Astrocyte (in vitro differentiated cells and primary cell): ENCODE data around the gene CD300LD.

Experiments used
- EZH2 ChIP-seq: IDR thresholded peaks from 2 replicates; pipeline ENCODE4 v1.6.1; 2012; ENCODE audit warnings: mild to moderate bottlenecking, low read length, inconsistent platforms; ENCODE audit not compliant: insufficient read depth
- TF ChIP-seq, protein P1 (sequence below): IDR thresholded peaks from 2 replicates; pipeline ENCODE4 v1.5.1; 2011; ENCODE audit warnings: low read depth, mild to moderate bottlenecking, inconsistent platforms, low read length, moderate library complexity; ENCODE audit not compliant: insufficient read depth

DNA sequence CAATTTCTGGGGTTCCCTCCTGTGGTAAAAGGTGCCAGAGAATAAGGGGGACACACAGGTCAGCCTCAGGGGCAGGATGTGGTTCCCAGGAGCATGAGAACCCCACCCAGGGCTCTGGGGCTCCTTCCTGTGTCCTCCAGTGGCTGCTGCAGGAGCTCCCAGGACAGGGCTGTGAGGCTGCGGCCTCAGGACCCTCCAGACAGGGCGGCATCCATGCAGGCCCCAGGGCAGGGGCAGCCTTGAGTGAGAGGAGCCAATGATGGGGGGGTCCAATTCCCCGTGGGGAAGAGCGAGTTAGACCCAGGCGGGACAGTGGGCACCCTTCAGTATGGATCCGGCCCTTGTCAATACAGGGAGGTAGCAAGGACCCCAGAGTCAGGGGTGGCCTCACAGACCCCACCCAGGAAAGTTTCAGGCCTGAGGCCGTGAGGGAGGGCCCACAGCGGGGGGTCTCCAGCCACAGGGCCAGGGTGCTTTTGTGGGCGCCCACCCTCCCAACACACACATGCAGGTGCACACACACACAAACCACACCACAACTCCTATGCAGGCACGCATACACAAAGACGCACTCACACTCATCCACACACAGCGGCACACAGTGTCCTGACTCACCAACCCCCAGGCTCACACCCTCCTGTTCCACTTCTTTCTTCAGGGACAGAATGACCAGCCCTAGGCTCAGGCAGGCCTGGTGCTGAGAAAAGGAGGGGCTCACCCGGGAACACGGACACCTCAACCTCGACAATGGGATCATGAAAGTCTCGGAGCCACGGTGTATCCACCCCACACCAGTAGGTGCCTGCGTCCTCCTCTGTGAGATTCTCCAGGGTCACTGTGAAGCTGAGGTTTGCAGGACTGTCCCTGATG, 48.0 kb downstream of the CD300LD start:
- TF ChIP-seq, protein P1, sequence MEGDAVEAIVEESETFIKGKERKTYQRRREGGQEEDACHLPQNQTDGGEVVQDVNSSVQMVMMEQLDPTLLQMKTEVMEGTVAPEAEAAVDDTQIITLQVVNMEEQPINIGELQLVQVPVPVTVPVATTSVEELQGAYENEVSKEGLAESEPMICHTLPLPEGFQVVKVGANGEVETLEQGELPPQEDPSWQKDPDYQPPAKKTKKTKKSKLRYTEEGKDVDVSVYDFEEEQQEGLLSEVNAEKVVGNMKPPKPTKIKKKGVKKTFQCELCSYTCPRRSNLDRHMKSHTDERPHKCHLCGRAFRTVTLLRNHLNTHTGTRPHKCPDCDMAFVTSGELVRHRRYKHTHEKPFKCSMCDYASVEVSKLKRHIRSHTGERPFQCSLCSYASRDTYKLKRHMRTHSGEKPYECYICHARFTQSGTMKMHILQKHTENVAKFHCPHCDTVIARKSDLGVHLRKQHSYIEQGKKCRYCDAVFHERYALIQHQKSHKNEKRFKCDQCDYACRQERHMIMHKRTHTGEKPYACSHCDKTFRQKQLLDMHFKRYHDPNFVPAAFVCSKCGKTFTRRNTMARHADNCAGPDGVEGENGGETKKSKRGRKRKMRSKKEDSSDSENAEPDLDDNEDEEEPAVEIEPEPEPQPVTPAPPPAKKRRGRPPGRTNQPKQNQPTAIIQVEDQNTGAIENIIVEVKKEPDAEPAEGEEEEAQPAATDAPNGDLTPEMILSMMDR, result no peak
- no peak for TF ChIP-seq EZH2
